ENCODE results near the gene OR2V2. TPM values are rescaled to one million over a fixed set of nuclear protein-coding genes. Genes with fewer than 3 reads are reported as not detected.
A peak's percentile ranks its signal among the peaks of the same experiment; 100 is the strongest.

The OR2V2 gene
- total RNA-seq, 1 experiment from 2014 or later, result not detected

GRCh38 chr5:181109489-181110013, 37.8 kb upstream of the OR2V2 start:
- no CpG with 5 or more reads among the region's 11 CpGs for WGBS (ENCODE audit: extremely low coverage, insufficient read length, low lambda C conversion rate)
- H3K4me2 ChIP-seq (ENCODE audit: insufficient read depth, insufficient read length, low read length), result no peak overlapping the region

More at GRCh38 chr5:181109489-181110013, 37.8 kb upstream of the OR2V2 start:
- Histone ChIP-seq H3K79me2 (ENCODE audit: insufficient read depth, low read length) (no peaks in the 10 kb centered on the region), H3T11ph (ENCODE audit: low read length) (no peak overlapping the region), H4K91ac (ENCODE audit: insufficient read length, low read depth, low read length) (no peak overlapping the region), H2AK5ac (ENCODE audit: insufficient read length, low read length) (no peak overlapping the region), H3K23ac (ENCODE audit: insufficient read length, low read depth, low read length) (no peak overlapping the region), H2BK15ac (ENCODE audit: low read depth, low read length) (no peak overlapping the region), H2BK120ac (ENCODE audit: low read depth, low read length, poor library complexity, severe bottlenecking) (no peak overlapping the region), H3K9me3 (ENCODE audit: control insufficient read depth, low read depth, low read length) (no peaks in the 10 kb centered on the region), H3K9ac (ENCODE audit: extremely low read depth, insufficient read length, low read length) (no peak overlapping the region), H3K4me1 (ENCODE audit: insufficient read depth, low read length) (peaks cover 3% of the 10 kb centered on the region; the same call in 1 of the 2 replicates), H2BK5ac (ENCODE audit: insufficient read length, low read length) (no peak overlapping the region), H3K27ac (ENCODE audit: insufficient read length, low read depth, low read length) (no peak overlapping the region), H3K4ac (ENCODE audit: low read depth, low read length) (no peak overlapping the region), H2AFZ (ENCODE audit: low read length) (no peak overlapping the region), H3K79me1 (ENCODE audit: insufficient read depth, low read depth, low read length, poor library complexity, severe bottlenecking) (no peaks in the 10 kb centered on the region), H2BK12ac (ENCODE audit: insufficient read length, low read depth, low read length) (no peak overlapping the region), H3K18ac (ENCODE audit: insufficient read length, low read depth, low read length) (no peak overlapping the region), H4K20me1 (ENCODE audit: control insufficient read depth, insufficient read depth, insufficient read length) (no peaks in the 10 kb centered on the region), H3K27me3 (ENCODE audit: insufficient read depth, low read length) (peaks cover 3% of the 10 kb centered on the region; the same call in 1 of the 2 replicates), H2BK20ac (ENCODE audit: low read depth, low read length, poor library complexity, severe bottlenecking) (no peak overlapping the region), H3K56ac (ENCODE audit: insufficient read length, low read depth, low read length) (no peak overlapping the region), H3K14ac (ENCODE audit: insufficient read depth, low read length) (no peak overlapping the region; the same call in 1 of the 2 replicates), H3K23me2 (ENCODE audit: insufficient read length, low read depth, low read length, poor library complexity, severe bottlenecking) (peaks cover 1% of the 10 kb centered on the region), H4K5ac (ENCODE audit: insufficient read length, low read depth, low read length) (no peak overlapping the region), H4K8ac (replicated peaks; ENCODE audit: insufficient read length, low read depth, low read length) (no peak overlapping the region)
- Mint-ChIP-seq H3K4me1 (peaks cover 28 to 29% of the 10 kb centered on the region in 2 experiments), H3K27ac (peak overlapping the region in 1 of 3 experiments; percentile 27; a peak in 1 of 7 replicates), H3K36me3 (ENCODE audit: insufficient read depth in 1 of 3, low read depth in 3 of 3) (peaks cover 0 to 8% (median 2%) of the 10 kb centered on the region in 3 experiments; a peak in 4 of 7 replicates), H3K9me3 (peaks cover 8% of the 10 kb centered on the region in 2 experiments; a peak in 4 of 5 replicates), H3K4me3 (peak overlapping the region in 1 of 2 experiments; percentile 58; a peak in 2 of 5 replicates), H3K27me3 (ENCODE audit: low read depth) (peaks cover 77% of the 10 kb centered on the region)
- TF ChIP-seq CTCF (conservative IDR thresholded peaks at IDR 0.05), result no peak
- DNase-seq, result peak; percentile 90

Data from H9 (cell line).